ENCODE measurements around the gene ERF.

DNA sequence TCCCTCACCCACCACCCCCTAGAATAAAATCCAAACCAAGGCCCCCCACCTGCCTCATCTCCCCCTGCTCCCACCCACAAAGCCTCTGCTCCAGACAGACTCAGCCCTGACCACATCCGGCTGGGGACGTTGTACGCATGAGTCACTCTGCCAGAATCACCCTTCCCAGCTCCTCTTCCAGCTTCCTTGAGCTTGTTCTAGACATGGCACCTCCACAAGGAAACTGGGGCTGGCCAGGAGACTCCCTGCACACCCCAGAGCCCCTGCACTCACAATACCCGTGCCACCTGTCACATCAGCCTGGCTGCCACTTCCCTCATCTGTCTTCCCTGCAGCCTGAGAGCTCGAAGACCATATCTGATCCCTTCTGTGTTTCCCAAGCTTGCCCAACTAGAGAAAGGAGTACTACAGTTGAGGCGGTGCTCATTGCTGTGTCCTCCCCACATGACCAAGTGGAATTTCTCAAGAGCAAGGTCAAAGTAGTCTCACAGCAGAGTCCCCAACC lies 47.1 kb downstream of the ERF start:
- TF ChIP-seq POLR2A (IDR thresholded peaks at IDR 0.05) (no peak), CTCF (IDR thresholded peaks at IDR 0.05) (no peak)
